Keratinocyte (primary cell): ENCODE results near the gene GBP2. TPM values are rescaled to one million over a fixed set of nuclear protein-coding genes. Genes with fewer than 3 reads are reported as not detected.

Experiments used
- DNase-seq: peaks from one replicate; pipeline ENCODE4 v3.0.0-alpha.2; 2011; ENCODE audit warnings: low read depth, missing footprints, low spot score
- FAIRE-seq: peaks from 2 replicates; lab custom pipeline; 2011; peaks lifted over from hg19 to GRCh38; lab: Jason Lieb, UNC
- H2AFZ ChIP-seq: 2 replicates; pipeline ENCODE4 v1.6.0; 2012; ENCODE audit warnings: low read length, control low read depth, inconsistent platforms; ENCODE audit not compliant: control insufficient read depth
- H3K27ac ChIP-seq: 2 replicates; pipeline ENCODE4 v1.5.1; 2011; ENCODE audit warnings: low read length; ENCODE audit not compliant: control insufficient read depth, insufficient read depth
- H3K27me3 ChIP-seq: 3 replicates; pipeline ENCODE4 v1.6.0; 2011; ENCODE audit warnings: low read length; ENCODE audit not compliant: control insufficient read depth, insufficient read depth; ENCODE audit errors: extremely low read depth
- H3K36me3 ChIP-seq, 2 experiments: 2 replicates in 1 of 2; 3 replicates in 1 of 2; pipeline ENCODE4 v1.5.1; 2011; ENCODE audit warnings: low read length in 2 of 2, mild to moderate bottlenecking in 1 of 2; ENCODE audit not compliant: control insufficient read depth in 2 of 2, insufficient read depth in 2 of 2; ENCODE audit errors: extremely low read depth in 1 of 2
- H3K4me1 ChIP-seq: 3 replicates; pipeline ENCODE4 v1.5.1; 2011; ENCODE audit warnings: low read length; ENCODE audit not compliant: control insufficient read depth, insufficient read depth; ENCODE audit errors: extremely low read depth
- H3K4me2 ChIP-seq: 3 replicates; pipeline ENCODE4 v1.6.0; 2011; ENCODE audit warnings: low read depth, low read length; ENCODE audit not compliant: control insufficient read depth, insufficient read depth; ENCODE audit errors: extremely low read depth
- H3K4me3 ChIP-seq, 3 experiments: fragments of 200-600 bp in 1 of 3; sonication (generic) in 1 of 3; 2 replicates in 2 of 3; 3 replicates in 1 of 3; pipeline ENCODE4 v1.5.1; 2011 to 2016; ENCODE audit warnings: low read length in 3 of 3, mild to moderate bottlenecking in 3 of 3, control low read depth in 2 of 3, inconsistent platforms in 1 of 3, low read depth in 1 of 3, mixed read lengths in 1 of 3, mixed run types in 1 of 3, moderate library complexity in 1 of 3; ENCODE audit not compliant: control insufficient read depth in 2 of 3, insufficient read depth in 2 of 3; ENCODE audit errors: extremely low read depth in 1 of 3
- H3K79me2 ChIP-seq: 2 replicates; pipeline ENCODE4 v1.6.0; 2012; ENCODE audit warnings: low read length; ENCODE audit not compliant: control insufficient read depth, insufficient read depth
- H3K9ac ChIP-seq: 3 replicates; pipeline ENCODE4 v1.6.0; 2011; ENCODE audit warnings: low read length; ENCODE audit not compliant: control insufficient read depth, insufficient read depth; ENCODE audit errors: extremely low read depth
- H3K9me1 ChIP-seq: 3 replicates; pipeline ENCODE4 v1.6.0; 2011; ENCODE audit warnings: low read length; ENCODE audit not compliant: control insufficient read depth, insufficient read depth; ENCODE audit errors: extremely low read depth
- H3K9me3 ChIP-seq: 2 replicates; pipeline ENCODE4 v1.5.1; 2012; ENCODE audit warnings: low read depth, low read length; ENCODE audit not compliant: control insufficient read depth
- H4K20me1 ChIP-seq: 3 replicates; pipeline ENCODE4 v1.6.0; 2011; ENCODE audit warnings: low read length; ENCODE audit not compliant: control insufficient read depth, insufficient read depth; ENCODE audit errors: extremely low read depth
- EZH2 ChIP-seq: IDR thresholded peaks from one replicate; pipeline ENCODE4 v1.6.1; 2012; ENCODE audit warnings: inconsistent platforms, mild to moderate bottlenecking, low read length, moderate library complexity
- dilution Hi-C: fragments of 300-500 bp; cut with MboI; formaldehyde crosslinking; loops from one replicate; pipeline ENCODE4 v1.7.0; 2020; ENCODE audit warnings: low sequenced_read_pairs; ENCODE audit not compliant: extremely low pct_ligation_motif_present
- polyA plus RNA-seq, 5 experiments: library from polyadenylated mRNA; depleted of rRNA in 3 of 5; stranded (reverse) in 3 of 5; stranded (forward) in 1 of 5; unstranded in 1 of 5; fragments of >200 nt; gene quantifications; 1 replicate in 1 of 5; 2 replicates in 3 of 5; 3 replicates in 1 of 5; pipeline versions ENCODE4 v1.2.1 to v1.2.3, GENCODE V29; 2011 to 2012; ENCODE audit warnings: missing spikeins in 2 of 5, low read depth in 1 of 5, low replicate concordance in 1 of 5
- TF ChIP-seq, protein P1 (sequence below), 3 experiments: IDR thresholded peaks in 1 of 3; conservative IDR thresholded peaks in 1 of 3; optimal IDR thresholded peaks in 1 of 3; 2 replicates in 2 of 3; 3 replicates in 1 of 3; pipeline versions ENCODE3 to v1.5.1; 2011; ENCODE audit warnings: low read length in 3 of 3, mild to moderate bottlenecking in 3 of 3, moderate library complexity in 2 of 3, control low read depth in 1 of 3, inconsistent platforms in 1 of 3; ENCODE audit not compliant: insufficient read depth in 2 of 3; ENCODE audit errors: extremely low read depth in 1 of 3

The GBP2 gene
- polyA plus RNA-seq, 1 donor (not counting 4 experiments of a cell fraction or from before 2014, with no cell fraction given), result 0.43 TPM

DNA sequence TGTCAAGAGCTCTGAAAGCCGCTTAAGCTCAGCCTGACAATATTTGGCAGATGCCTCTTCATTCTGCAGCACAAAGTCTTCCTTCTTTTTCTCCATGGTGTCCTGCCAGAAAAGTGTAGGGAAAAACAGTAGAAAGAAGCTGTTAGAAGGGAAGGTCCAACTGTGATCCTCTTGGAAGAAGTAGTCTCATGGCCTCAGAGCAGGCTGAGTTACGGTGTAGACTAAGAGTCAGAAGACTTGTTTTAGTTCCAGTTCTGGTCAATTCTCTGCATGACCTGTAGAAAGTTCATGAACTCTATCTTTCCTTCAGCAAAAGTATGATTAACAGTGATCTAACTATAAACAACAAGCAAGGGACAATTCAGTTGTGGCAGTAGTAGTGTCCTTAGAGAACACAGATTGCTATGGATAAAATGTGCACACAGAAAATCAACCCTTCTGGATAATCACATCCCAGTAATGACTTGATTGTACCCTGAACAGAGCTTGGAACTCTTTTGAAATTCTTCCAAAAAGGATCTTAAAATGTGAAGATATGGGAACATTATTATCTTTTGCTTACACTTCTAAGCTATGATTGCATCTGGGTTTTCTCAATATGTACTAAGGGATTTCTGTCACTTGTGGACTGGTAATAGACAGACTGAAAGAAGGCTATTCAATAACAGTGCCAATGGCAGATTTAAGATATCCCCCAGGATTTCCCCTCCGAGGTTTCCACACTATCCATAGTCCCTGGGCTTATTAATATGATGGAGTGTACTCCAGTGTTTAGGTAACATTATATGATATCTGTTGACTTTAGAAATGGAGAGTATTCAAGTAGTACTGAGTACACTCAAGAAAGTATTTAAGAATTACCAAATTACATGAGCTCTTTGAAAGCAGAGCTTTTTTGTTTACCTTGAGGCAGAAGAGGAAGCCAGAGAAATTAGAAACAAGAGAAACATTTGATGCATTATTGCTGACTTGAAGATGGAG, 22.1 kb upstream of the GBP2 start:
- dilution Hi-C loops, result no loop called here
- Histone ChIP-seq H3K4me3 (no peak overlapping the region), H3K4me1 (no peaks in the 10 kb centered on the region), H3K9ac (no peak overlapping the region), H3K4me2 (no peak overlapping the region), H2AFZ (no peak overlapping the region), H4K20me1 (no peaks in the 10 kb centered on the region), H3K27ac (no peak overlapping the region), H3K9me1 (no peaks in the 10 kb centered on the region), H3K27me3 (no peaks in the 10 kb centered on the region), H3K79me2 (no peaks in the 10 kb centered on the region), H3K36me3 (no peaks in the 10 kb centered on the region), H3K9me3 (no peaks in the 10 kb centered on the region)
- TF ChIP-seq EZH2, result no peak
- TF ChIP-seq, protein P1, sequence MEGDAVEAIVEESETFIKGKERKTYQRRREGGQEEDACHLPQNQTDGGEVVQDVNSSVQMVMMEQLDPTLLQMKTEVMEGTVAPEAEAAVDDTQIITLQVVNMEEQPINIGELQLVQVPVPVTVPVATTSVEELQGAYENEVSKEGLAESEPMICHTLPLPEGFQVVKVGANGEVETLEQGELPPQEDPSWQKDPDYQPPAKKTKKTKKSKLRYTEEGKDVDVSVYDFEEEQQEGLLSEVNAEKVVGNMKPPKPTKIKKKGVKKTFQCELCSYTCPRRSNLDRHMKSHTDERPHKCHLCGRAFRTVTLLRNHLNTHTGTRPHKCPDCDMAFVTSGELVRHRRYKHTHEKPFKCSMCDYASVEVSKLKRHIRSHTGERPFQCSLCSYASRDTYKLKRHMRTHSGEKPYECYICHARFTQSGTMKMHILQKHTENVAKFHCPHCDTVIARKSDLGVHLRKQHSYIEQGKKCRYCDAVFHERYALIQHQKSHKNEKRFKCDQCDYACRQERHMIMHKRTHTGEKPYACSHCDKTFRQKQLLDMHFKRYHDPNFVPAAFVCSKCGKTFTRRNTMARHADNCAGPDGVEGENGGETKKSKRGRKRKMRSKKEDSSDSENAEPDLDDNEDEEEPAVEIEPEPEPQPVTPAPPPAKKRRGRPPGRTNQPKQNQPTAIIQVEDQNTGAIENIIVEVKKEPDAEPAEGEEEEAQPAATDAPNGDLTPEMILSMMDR (optimal IDR thresholded peaks at IDR 0.05 in 1 of 3, IDR thresholded peaks at IDR 0.05 in 1 of 3, conservative IDR thresholded peaks at IDR 0.05 in 1 of 3; ENCODE audit: extremely low read depth in 1 of 3, insufficient read depth in 2 of 3, low read length in 3 of 3), result no peak
- DNase-seq (no peak), FAIRE-seq (no peak)

DNA sequence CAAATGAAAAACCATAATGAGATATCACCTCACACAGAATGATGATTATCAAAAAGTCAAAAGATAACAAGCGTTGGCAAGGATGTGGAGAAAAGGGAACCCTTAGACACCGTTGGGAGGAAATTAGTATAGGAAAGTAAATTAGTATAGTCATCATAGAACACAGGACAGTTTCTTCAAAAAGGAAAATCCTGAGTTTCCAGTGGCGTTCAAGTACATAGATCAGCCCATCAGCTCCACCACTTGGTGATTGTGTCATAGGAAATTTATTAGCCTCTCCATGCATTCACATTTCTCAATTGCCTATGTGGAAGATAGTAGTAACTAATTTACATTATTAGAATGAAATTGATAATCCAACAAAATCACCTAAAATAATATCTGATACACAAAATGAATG, 20.8 kb upstream of the GBP2 start:
- FAIRE-seq (no peak), DNase-seq (no peak)
- dilution Hi-C loops, result no loop called here
- Histone ChIP-seq H3K9ac (no peak overlapping the region), H3K79me2 (no peaks in the 10 kb centered on the region), H4K20me1 (no peaks in the 10 kb centered on the region), H3K4me1 (no peaks in the 10 kb centered on the region), H3K36me3 (no peaks in the 10 kb centered on the region), H2AFZ (no peak overlapping the region), H3K9me1 (no peaks in the 10 kb centered on the region), H3K9me3 (no peaks in the 10 kb centered on the region), H3K4me3 (no peak overlapping the region), H3K27ac (no peak overlapping the region), H3K27me3 (no peaks in the 10 kb centered on the region), H3K4me2 (no peak overlapping the region)
- TF ChIP-seq EZH2, result no peak
- TF ChIP-seq, protein P1 (optimal IDR thresholded peaks at IDR 0.05 in 1 of 3, IDR thresholded peaks at IDR 0.05 in 1 of 3, conservative IDR thresholded peaks at IDR 0.05 in 1 of 3; ENCODE audit: extremely low read depth in 1 of 3, insufficient read depth in 2 of 3, low read length in 3 of 3), result no peak
